ENCODE results near the gene FAHD2A. TPM values are rescaled to one million over a fixed set of nuclear protein-coding genes. Genes with fewer than 3 reads are reported as not detected.
"Not testable (repeated sequence)": the region's sequence is repeated elsewhere in the genome, so short reads cannot be mapped to it uniquely, and the experiment has no call there.

FAHD2A gene
- total RNA-seq, 4 donors from 2014 or later: 22.8 to 36.2 (median 23.6) TPM

- H3K4me3 ChIP-seq (ENCODE audit: low read depth, poor library complexity, severe bottlenecking); DNase-seq (ENCODE audit: low spot score in 2 of 2); intact Hi-C loops (cut with DNase I; ENCODE audit: low total_unique reads): not testable (repeated sequence)
- no CpG with 5 or more reads among the region's 8 CpGs for WGBS, 2 donors
Measured at GRCh38 chr2:95429748-95430467, 27.4 kb downstream of the FAHD2A start.

GRCh38 chr2:95433373-95433772 lies 30.9 kb downstream of the FAHD2A start:
- 60 to 83% methylated on average over 1 of the region's 4 CpGs for WGBS, 2 donors
- DNase-seq (ENCODE audit: low spot score in 2 of 2); H3K4me3 ChIP-seq (ENCODE audit: low read depth, poor library complexity, severe bottlenecking); intact Hi-C loops (cut with DNase I; ENCODE audit: low total_unique reads): not testable (repeated sequence)

- intact Hi-C loops (cut with DNase I; ENCODE audit: low total_unique reads); H3K4me3 ChIP-seq (ENCODE audit: low read depth, poor library complexity, severe bottlenecking); DNase-seq (ENCODE audit: low spot score in 2 of 2): not testable (repeated sequence)
- 67% methylated on average over 1 of the region's 2 CpGs; no CpG with 5 or more reads in 1 of the 2 donors for WGBS, 2 donors
Measured at GRCh38 chr2:95433973-95434372, 31.5 kb downstream of the FAHD2A start.

GRCh38 chr2:95434507-95435076 lies 32.1 kb downstream of the FAHD2A start:
- WGBS, 2 donors: no CpG with 5 or more reads among the region's 3 CpGs
- DNase-seq (ENCODE audit: low spot score in 2 of 2): peak in 1 of 2 donors; percentile 77
- intact Hi-C loops (cut with DNase I; ENCODE audit: low total_unique reads); H3K4me3 ChIP-seq (ENCODE audit: low read depth, poor library complexity, severe bottlenecking): not testable (repeated sequence)

DNA sequence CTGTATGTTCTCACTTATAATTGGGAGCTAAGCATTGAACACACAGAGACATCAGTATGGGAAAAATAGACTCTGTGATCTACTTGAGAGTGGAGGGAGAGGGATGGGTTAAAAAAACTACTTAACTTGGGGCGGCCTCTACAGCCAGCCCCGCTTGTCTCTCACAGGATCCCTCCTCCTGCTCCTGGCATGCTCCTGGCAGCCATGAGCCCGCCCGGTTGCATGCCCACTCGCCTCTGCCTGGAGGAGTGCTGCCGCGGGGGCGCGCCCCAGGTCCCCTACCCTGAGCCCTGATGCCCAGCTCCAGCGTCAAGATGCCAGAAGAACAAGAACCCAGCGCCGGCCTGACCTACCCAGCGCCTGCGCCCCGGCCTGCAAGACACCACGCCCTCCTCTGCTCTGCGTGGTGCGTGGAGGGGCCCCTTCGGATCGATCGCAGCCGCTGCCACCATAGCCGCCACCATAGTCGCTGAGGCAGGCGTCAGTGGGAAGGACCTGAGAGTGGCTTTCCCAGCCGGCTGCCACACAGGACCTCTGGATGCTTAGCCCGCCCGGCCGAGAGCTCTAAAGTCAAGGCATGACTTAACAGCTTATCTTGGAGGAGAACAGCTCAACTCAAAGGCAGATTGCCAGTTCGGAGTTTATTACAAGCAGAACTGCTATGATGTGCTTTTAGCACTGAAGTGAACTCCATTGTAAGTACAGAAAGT lies 32.8 kb downstream of the FAHD2A start:
- intact Hi-C loops (cut with DNase I; ENCODE audit: low total_unique reads); H3K4me3 ChIP-seq (ENCODE audit: low read depth, poor library complexity, severe bottlenecking); DNase-seq (ENCODE audit: low spot score in 2 of 2): not testable (repeated sequence)
- no CpG with 5 or more reads among the region's 30 CpGs for WGBS, 2 donors

GRCh38 chr2:95435872-95436209 lies 33.3 kb downstream of the FAHD2A start:
- DNase-seq (ENCODE audit: low spot score in 2 of 2); H3K4me3 ChIP-seq (ENCODE audit: low read depth, poor library complexity, severe bottlenecking); intact Hi-C loops (cut with DNase I; ENCODE audit: low total_unique reads): not testable (repeated sequence)
- 57% methylated on average over 3 of the region's 5 CpGs; no CpG with 5 or more reads in 1 of the 2 donors for WGBS, 2 donors

- no CpG with 5 or more reads among the region's 2 CpGs for WGBS, 2 donors
- not testable (repeated sequence) for DNase-seq (ENCODE audit: low spot score in 2 of 2); H3K4me3 ChIP-seq (ENCODE audit: low read depth, poor library complexity, severe bottlenecking)
Measured at GRCh38 chr2:95442474-95443099, 40.1 kb downstream of the FAHD2A start.

GRCh38 chr2:95445317-95445716 lies 42.8 kb downstream of the FAHD2A start:
- intact Hi-C loops (cut with DNase I; ENCODE audit: low total_unique reads); DNase-seq (ENCODE audit: low spot score in 2 of 2); H3K4me3 ChIP-seq (ENCODE audit: low read depth, poor library complexity, severe bottlenecking): not testable (repeated sequence)
- no CpG with 5 or more reads among the region's 2 CpGs for WGBS, 2 donors

More at GRCh38 chr2:95442474-95443099, 40.1 kb downstream of the FAHD2A start:
- intact Hi-C loops (cut with DNase I; ENCODE audit: low total_unique reads): not testable (repeated sequence)

DNA sequence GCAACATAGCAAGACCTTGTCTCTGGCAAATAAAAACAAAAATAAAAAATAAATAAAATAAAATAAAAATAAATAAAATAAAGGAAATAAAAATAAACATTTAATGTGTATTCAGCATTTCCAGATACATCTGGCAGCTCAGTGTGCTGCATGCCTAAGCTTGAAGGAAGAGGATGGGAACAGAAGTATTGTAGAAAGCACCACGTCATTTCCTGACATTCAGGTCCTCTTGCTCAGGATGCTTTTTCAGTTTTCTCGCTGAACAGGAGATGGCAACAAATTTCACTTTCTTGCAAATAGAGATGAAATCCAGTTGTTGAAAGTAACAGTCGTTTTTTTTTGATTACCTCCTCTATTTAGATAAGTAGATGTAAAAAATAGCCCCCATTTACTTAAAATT lies 60.8 kb downstream of the FAHD2A start:
- intact Hi-C loops (cut with DNase I; ENCODE audit: low total_unique reads); H3K4me3 ChIP-seq (ENCODE audit: low read depth, poor library complexity, severe bottlenecking); DNase-seq (ENCODE audit: low spot score in 2 of 2): not testable (repeated sequence)
- no CpG with 5 or more reads among the region's 3 CpGs for WGBS, 2 donors

Other genes starting within 250 kb of the FAHD2A start
- 10 to 100 TPM in 3 of 4 donors, 1 to 10 TPM in 1; 6.2 to 20.5 (median 14.2) TPM for gene ZNF514, start 242.9 kb upstream of the FAHD2A start, total RNA-seq
- 1 to 10 TPM; 1.9 to 6.3 (median 3.1) TPM for gene ZNF2, start 236.9 kb upstream of the FAHD2A start, total RNA-seq
- gene ZNF892, start 195.2 kb upstream of the FAHD2A start, total RNA-seq: 1 to 10 TPM; 1.2 to 3.7 (median 3.0) TPM
- 100 to 1,000 TPM in 2 of 4 donors, 10 to 100 TPM in 2; 87.0 to 272 (median 98.0) TPM for gene PROM2, start 128.3 kb upstream of the FAHD2A start, total RNA-seq
- gene KCNIP3, start 105.4 kb upstream of the FAHD2A start, total RNA-seq: 10 to 100 TPM in 2 of 4 donors, 1 to 10 TPM in 2; 5.2 to 20.4 (median 11.4) TPM
- gene TRIM43B, start 82.0 kb downstream of the FAHD2A start, total RNA-seq: not detected
- not detected for gene TRIM43, start 189.3 kb downstream of the FAHD2A start, total RNA-seq

Data from lower leg skin (tissue), 4 donors.